SK-N-SH treated with all-trans-retinoic acid at 6 μM for 48 hours (cell line): ENCODE data around the gene AMIGO3.

ENCODE experiments used
- ATAC-seq: fragments of 200-7000 bp; cut with Tn5 transposase; 3 replicates; pipeline ENCODE4 v1.9.1; 2020; ENCODE audit warnings: mild to moderate bottlenecking, moderate library complexity
- ARNTL ChIP-seq: fragments of 450-650 bp; formaldehyde crosslinking; IDR thresholded peaks from 2 replicates; pipeline ENCODE4 v1.5.0; 2020; ENCODE audit warnings: low read depth, mild to moderate bottlenecking, moderate library complexity, borderline replicate concordance
- BACH2 ChIP-seq: fragments of 250-450 bp; sonication (Bioruptor Pico); IDR thresholded peaks from 2 replicates; pipeline ENCODE4 v1.9.0; 2021; ENCODE audit warnings: mild to moderate bottlenecking, borderline replicate concordance
- CSDC2 ChIP-seq: fragments of 250-450 bp; sonication (Bioruptor Pico); IDR thresholded peaks from 2 replicates; pipeline ENCODE4 v1.5.0; 2020; ENCODE audit warnings: mild to moderate bottlenecking, moderate library complexity
- GLIS3 ChIP-seq: fragments of 250-450 bp; sonication (Bioruptor Pico); IDR thresholded peaks from 2 replicates; pipeline ENCODE4 v1.5.0; 2020; ENCODE audit warnings: mild to moderate bottlenecking, moderate library complexity
- ISL1 ChIP-seq: fragments of 250-450 bp; sonication (Bioruptor Pico); IDR thresholded peaks from 2 replicates; pipeline ENCODE4 v2.1.2; 2022; ENCODE audit warnings: mild to moderate bottlenecking, moderate library complexity
- OSR1 ChIP-seq: fragments of 250-450 bp; sonication (Bioruptor Pico); IDR thresholded peaks from 2 replicates; pipeline ENCODE4 v1.8.0; 2022; ENCODE audit warnings: moderate library complexity, mild to moderate bottlenecking, inconsistent platforms
- PPARA ChIP-seq: fragments of 250-450 bp; sonication (Bioruptor Pico); IDR thresholded peaks from 2 replicates; pipeline ENCODE4 v1.5.0; 2020; ENCODE audit warnings: mild to moderate bottlenecking, borderline replicate concordance
- RARB ChIP-seq: fragments of 250-450 bp; sonication (Bioruptor Pico); IDR thresholded peaks from 2 replicates; pipeline ENCODE4 v1.8.0; 2021; ENCODE audit warnings: mild to moderate bottlenecking, moderate library complexity
- SNAI2 ChIP-seq: fragments of 250-450 bp; sonication (Bioruptor Pico); IDR thresholded peaks from 2 replicates; pipeline ENCODE4 v1.5.0; 2020; ENCODE audit warnings: mild to moderate bottlenecking, moderate library complexity
- TCF4 ChIP-seq: fragments of 250-450 bp; sonication (Bioruptor Pico); IDR thresholded peaks from 2 replicates; pipeline ENCODE4 v1.8.0; 2021; ENCODE audit warnings: mild to moderate bottlenecking, moderate library complexity, borderline replicate concordance
- TOX ChIP-seq: fragments of 250-450 bp; sonication (Bioruptor Pico); IDR thresholded peaks from 2 replicates; pipeline ENCODE4 v1.8.0; 2021; ENCODE audit warnings: mild to moderate bottlenecking, moderate library complexity, borderline replicate concordance
- ZFP3 ChIP-seq: fragments of 250-450 bp; sonication (Bioruptor Pico); IDR thresholded peaks from 2 replicates; pipeline ENCODE4 v1.5.0; 2020; ENCODE audit warnings: mild to moderate bottlenecking, moderate library complexity
- ZFP30 ChIP-seq: fragments of 450-650 bp; formaldehyde crosslinking; IDR thresholded peaks from 2 replicates; pipeline ENCODE4 v1.5.0; 2022; ENCODE audit warnings: mild to moderate bottlenecking, moderate library complexity
- ZNF565 ChIP-seq: fragments of 450-650 bp; formaldehyde crosslinking; conservative IDR thresholded peaks from 2 replicates; pipeline ENCODE4 v1.5.0; 2020; ENCODE audit warnings: low read depth, mild to moderate bottlenecking, moderate library complexity
- ZNF8 ChIP-seq: fragments of 450-650 bp; formaldehyde crosslinking; IDR thresholded peaks from 2 replicates; pipeline ENCODE4 v1.5.0; 2020; ENCODE audit warnings: mild to moderate bottlenecking, moderate library complexity
- TF ChIP-seq, protein P1 (sequence below): fragments of 250-450 bp; sonication (Bioruptor Pico); IDR thresholded peaks from 2 replicates; pipeline ENCODE4 v1.8.0; 2020; ENCODE audit warnings: mild to moderate bottlenecking, moderate library complexity, borderline replicate concordance
- TF ChIP-seq, protein P2 (sequence below): fragments of 250-450 bp; sonication (Bioruptor Pico); IDR thresholded peaks from 2 replicates; pipeline ENCODE4 v1.8.0; 2021; ENCODE audit warnings: low read depth, mild to moderate bottlenecking, moderate library complexity, borderline replicate concordance
- TF ChIP-seq, protein P3 (sequence below): fragments of 250-450 bp; sonication (Bioruptor Pico); IDR thresholded peaks from 2 replicates; pipeline ENCODE4 v1.5.1; 2020; ENCODE audit warnings: low read depth, mild to moderate bottlenecking, moderate library complexity
- TF ChIP-seq, protein P4 (sequence below): fragments of 250-450 bp; sonication (Bioruptor Pico); IDR thresholded peaks from 2 replicates; pipeline ENCODE4 v1.5.0; 2020; ENCODE audit warnings: mild to moderate bottlenecking, moderate library complexity
- TF ChIP-seq, protein P5 (sequence below): fragments of 250-450 bp; sonication (Bioruptor Pico); IDR thresholded peaks from 2 replicates; pipeline ENCODE4 v1.5.1; 2021; ENCODE audit warnings: mild to moderate bottlenecking, moderate library complexity

The AMIGO3 gene

DNA sequence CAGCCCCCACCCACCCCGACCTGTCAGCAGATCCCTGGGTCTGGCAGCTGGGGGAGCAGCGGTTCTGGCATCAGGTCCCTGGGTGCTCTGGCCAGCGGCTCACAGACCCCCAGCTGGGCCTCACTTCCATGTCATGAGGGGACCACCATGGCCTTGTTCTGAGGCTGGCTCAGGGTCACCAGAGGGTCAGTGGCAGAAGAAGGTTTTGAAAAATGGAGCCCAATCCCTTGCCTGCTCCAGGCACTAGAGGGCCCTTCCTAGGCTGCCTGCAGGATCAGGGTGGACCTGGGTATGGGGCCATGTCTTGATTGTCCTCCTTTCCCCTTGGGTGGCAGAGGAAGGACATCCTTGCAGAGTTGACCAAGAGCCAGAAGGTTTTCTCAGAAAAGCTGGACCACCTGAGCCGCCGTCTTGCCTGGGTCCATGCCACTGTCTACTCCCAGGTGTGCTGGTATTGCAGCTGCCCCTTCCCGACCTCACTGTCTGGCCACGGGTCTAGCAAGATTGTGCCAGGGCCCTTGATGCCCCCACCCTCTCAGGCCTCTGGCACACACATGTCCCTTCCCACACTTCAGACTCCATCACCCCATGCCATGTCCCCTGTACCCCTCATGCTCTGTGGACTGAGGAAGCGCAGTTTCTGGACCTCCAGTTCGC is 12.9 kb downstream of the AMIGO3 start:
- ATAC-seq = no peak
- TF ChIP-seq ARNTL (no peak), ZNF8 (no peak), BACH2 (CRISPR knock-in tag) (no peak), TOX (CRISPR knock-in tag) (no peak), ZNF565 (CRISPR knock-in tag) (no peak), ZFP30 (CRISPR knock-in tag) (no peak), ZFP3 (CRISPR knock-in tag) (no peak), PPARA (CRISPR knock-in tag) (no peak), TCF4 (CRISPR knock-in tag) (no peak), RARB (CRISPR knock-in tag) (no peak), CSDC2 (CRISPR knock-in tag) (no peak)
- TF ChIP-seq, protein P1, sequence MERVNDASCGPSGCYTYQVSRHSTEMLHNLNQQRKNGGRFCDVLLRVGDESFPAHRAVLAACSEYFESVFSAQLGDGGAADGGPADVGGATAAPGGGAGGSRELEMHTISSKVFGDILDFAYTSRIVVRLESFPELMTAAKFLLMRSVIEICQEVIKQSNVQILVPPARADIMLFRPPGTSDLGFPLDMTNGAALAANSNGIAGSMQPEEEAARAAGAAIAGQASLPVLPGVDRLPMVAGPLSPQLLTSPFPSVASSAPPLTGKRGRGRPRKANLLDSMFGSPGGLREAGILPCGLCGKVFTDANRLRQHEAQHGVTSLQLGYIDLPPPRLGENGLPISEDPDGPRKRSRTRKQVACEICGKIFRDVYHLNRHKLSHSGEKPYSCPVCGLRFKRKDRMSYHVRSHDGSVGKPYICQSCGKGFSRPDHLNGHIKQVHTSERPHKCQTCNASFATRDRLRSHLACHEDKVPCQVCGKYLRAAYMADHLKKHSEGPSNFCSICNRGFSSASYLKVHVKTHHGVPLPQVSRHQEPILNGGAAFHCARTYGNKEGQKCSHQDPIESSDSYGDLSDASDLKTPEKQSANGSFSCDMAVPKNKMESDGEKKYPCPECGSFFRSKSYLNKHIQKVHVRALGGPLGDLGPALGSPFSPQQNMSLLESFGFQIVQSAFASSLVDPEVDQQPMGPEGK (CRISPR knock-in tag) = no peak
- TF ChIP-seq, protein P2, sequence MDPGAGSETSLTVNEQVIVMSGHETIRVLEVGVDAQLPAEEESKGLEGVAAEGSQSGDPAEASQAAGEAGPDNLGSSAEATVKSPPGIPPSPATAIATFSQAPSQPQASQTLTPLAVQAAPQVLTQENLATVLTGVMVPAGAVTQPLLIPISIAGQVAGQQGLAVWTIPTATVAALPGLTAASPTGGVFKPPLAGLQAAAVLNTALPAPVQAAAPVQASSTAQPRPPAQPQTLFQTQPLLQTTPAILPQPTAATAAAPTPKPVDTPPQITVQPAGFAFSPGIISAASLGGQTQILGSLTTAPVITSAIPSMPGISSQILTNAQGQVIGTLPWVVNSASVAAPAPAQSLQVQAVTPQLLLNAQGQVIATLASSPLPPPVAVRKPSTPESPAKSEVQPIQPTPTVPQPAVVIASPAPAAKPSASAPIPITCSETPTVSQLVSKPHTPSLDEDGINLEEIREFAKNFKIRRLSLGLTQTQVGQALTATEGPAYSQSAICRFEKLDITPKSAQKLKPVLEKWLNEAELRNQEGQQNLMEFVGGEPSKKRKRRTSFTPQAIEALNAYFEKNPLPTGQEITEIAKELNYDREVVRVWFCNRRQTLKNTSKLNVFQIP (CRISPR knock-in tag) = no peak
- TF ChIP-seq, protein P3, sequence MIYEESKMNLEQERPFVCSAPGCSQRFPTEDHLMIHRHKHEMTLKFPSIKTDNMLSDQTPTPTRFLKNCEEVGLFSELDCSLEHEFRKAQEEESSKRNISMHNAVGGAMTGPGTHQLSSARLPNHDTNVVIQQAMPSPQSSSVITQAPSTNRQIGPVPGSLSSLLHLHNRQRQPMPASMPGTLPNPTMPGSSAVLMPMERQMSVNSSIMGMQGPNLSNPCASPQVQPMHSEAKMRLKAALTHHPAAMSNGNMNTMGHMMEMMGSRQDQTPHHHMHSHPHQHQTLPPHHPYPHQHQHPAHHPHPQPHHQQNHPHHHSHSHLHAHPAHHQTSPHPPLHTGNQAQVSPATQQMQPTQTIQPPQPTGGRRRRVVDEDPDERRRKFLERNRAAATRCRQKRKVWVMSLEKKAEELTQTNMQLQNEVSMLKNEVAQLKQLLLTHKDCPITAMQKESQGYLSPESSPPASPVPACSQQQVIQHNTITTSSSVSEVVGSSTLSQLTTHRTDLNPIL (CRISPR knock-in tag) = no peak

DNA sequence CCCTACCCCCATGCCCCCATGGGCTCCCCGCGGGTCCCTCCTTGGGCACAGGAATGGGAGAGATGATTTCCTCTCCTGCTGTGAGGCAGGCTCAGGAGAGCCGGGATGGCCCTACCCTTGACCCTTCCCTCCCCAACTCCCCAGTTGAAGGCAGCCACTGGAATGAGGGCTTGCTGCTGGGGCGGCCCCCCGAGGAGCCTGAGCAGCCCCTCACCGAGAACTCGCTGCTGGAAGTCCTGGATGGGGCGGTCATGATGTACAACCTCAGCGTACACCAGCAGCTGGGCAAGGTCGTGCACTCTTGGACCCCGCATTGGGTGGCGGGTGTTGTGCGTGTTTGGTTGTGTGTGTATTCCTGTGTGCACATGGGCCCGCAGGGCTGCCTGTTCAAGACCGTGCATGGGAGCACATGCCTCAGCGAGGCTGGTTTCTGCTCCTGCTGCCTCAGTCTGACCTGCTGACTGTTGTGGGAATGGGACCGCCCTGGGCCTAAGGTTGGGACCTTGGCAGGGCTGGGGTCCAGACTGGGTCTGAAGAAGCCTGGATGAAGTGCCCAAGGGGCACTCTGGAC is 14.0 kb downstream of the AMIGO3 start:
- TF ChIP-seq ARNTL (no peak), ZFP30 (CRISPR knock-in tag) (no peak), TCF4 (CRISPR knock-in tag) (no peak), OSR1 (CRISPR knock-in tag) (no peak), CSDC2 (CRISPR knock-in tag) (no peak), ISL1 (CRISPR knock-in tag) (no peak), GLIS3 (no peak), ZNF8 (no peak), RARB (CRISPR knock-in tag) (no peak), SNAI2 (CRISPR knock-in tag) (no peak), ZNF565 (CRISPR knock-in tag) (no peak)
- TF ChIP-seq, protein P2 (CRISPR knock-in tag) = no peak
- TF ChIP-seq, protein P4, sequence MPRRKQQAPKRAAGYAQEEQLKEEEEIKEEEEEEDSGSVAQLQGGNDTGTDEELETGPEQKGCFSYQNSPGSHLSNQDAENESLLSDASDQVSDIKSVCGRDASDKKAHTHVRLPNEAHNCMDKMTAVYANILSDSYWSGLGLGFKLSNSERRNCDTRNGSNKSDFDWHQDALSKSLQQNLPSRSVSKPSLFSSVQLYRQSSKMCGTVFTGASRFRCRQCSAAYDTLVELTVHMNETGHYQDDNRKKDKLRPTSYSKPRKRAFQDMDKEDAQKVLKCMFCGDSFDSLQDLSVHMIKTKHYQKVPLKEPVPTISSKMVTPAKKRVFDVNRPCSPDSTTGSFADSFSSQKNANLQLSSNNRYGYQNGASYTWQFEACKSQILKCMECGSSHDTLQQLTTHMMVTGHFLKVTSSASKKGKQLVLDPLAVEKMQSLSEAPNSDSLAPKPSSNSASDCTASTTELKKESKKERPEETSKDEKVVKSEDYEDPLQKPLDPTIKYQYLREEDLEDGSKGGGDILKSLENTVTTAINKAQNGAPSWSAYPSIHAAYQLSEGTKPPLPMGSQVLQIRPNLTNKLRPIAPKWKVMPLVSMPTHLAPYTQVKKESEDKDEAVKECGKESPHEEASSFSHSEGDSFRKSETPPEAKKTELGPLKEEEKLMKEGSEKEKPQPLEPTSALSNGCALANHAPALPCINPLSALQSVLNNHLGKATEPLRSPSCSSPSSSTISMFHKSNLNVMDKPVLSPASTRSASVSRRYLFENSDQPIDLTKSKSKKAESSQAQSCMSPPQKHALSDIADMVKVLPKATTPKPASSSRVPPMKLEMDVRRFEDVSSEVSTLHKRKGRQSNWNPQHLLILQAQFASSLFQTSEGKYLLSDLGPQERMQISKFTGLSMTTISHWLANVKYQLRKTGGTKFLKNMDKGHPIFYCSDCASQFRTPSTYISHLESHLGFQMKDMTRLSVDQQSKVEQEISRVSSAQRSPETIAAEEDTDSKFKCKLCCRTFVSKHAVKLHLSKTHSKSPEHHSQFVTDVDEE (CRISPR knock-in tag) = no peak
- TF ChIP-seq, protein P3 (CRISPR knock-in tag) = no peak
- TF ChIP-seq, protein P1 (CRISPR knock-in tag) = no peak
- TF ChIP-seq, protein P5, sequence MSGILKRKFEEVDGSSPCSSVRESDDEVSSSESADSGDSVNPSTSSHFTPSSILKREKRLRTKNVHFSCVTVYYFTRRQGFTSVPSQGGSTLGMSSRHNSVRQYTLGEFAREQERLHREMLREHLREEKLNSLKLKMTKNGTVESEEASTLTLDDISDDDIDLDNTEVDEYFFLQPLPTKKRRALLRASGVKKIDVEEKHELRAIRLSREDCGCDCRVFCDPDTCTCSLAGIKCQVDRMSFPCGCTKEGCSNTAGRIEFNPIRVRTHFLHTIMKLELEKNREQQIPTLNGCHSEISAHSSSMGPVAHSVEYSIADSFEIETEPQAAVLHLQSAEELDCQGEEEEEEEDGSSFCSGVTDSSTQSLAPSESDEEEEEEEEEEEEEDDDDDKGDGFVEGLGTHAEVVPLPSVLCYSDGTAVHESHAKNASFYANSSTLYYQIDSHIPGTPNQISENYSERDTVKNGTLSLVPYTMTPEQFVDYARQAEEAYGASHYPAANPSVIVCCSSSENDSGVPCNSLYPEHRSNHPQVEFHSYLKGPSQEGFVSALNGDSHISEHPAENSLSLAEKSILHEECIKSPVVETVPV (CRISPR knock-in tag) = no peak
- no peak for ATAC-seq
